K562 treated with DMSO at 1 percent for 4 hours (cell line): ENCODE data around the gene ATP6V1G2. TPM values are rescaled to one million over a fixed set of nuclear protein-coding genes. Genes with fewer than 3 reads are reported as not detected.

Experiments used
- total RNA-seq: library from RNA; unstranded; fragments of 300-600 nt; gene quantifications from 2 replicates; pipeline ENCODE4 v1.2.3, GENCODE V29; 2022; ENCODE audit not compliant: insufficient read depth

Gene ATP6V1G2
- total RNA-seq: not detected in 2 replicates

GRCh38 chr6:31546339-31546957 is at the start of gene ATP6V1G2:
Gene ATP6V1G2 (minus strand): TSS chr6:31546608. CDS start chr6:31546559, 49 bp downstream.

GRCh38 chr6:31586008-31586407 is 39.6 kb upstream of the ATP6V1G2 start, which contains the start of gene LST1:
Gene LST1 (plus strand): TSS chr6:31586277. CDS start chr6:31587300, 1,023 bp downstream.

DNA sequence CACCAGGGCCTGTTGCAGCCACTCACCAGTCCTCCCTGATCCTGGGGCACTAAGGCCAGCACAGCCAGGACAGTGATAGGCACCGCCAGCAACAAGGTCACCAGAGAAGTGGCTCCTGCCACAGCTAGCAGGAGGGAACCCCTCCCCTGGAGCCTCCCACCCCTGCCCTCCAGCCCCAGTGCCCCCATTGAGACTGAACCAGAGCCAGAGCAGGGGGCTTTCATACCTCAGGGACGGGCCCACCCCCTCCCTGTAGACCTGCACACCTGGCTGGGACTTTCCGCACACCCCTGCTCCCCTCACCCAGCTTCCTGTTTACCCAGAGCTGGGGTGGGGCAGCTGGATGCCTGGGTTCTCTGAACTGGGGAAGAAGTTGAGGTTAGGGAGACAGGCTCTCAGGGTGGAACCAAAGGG is 35.8 kb upstream of the ATP6V1G2 start, which contains the start of gene LTB:
Gene LTB, minus strand, starts transcription at position 195 of the 414 bp plus-strand sequence. Its CDS starts 7 bp downstream, at position 188.

GRCh38 chr6:31575335-31575901 is 29.0 kb upstream of the ATP6V1G2 start, which contains the start of gene TNF:
Gene TNF (plus strand): TSS chr6:31575565. CDS start chr6:31575742, 177 bp downstream.

GRCh38 chr6:31572041-31572911 is 25.9 kb upstream of the ATP6V1G2 start, which contains the start of gene LTA:
Gene LTA (plus strand): TSS chr6:31572289. CDS start chr6:31572743, 454 bp downstream.

DNA sequence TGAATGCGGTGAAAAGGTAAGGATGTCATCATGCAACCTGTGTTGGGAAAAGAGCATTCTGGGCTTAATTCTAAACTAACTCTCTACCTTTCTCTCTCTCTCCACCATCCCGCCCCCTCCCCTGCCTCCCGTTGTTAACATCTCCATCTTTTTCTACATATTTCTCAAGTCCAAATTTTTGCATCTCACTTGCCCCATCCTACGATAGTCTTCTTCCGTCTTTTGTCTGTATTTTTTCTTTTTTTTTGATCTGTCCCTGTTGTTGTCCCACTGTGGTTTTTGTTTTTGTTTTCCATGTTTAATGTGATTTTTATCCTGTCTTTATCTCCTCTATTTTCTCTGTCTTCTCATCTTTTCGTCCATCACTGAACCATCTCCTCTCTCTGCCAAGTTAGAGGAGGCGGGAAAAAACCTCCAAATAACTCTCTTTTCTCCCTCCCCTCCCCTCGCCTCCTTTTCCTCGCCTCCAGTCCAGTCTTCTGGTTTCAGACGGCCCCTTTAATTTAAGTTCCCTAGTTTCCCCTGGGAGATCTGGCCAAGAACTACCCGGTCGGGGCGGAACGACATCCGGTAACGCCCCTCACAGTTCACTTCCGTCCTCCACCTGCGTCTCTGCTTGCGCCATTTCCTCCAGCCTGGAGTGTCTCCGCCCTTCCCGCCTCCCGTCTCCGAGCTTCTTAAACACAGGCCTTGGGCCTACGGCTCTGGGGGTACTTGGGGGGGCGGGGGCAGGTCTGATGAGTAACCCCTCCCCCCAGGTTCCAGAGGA is 734 bp upstream of the ATP6V1G2 start, which contains the start of gene NFKBIL1:
Gene NFKBIL1, plus strand, starts transcription at position 651 of the 769 bp plus-strand sequence. Its CDS starts 87 bp downstream, at position 738.

DNA sequence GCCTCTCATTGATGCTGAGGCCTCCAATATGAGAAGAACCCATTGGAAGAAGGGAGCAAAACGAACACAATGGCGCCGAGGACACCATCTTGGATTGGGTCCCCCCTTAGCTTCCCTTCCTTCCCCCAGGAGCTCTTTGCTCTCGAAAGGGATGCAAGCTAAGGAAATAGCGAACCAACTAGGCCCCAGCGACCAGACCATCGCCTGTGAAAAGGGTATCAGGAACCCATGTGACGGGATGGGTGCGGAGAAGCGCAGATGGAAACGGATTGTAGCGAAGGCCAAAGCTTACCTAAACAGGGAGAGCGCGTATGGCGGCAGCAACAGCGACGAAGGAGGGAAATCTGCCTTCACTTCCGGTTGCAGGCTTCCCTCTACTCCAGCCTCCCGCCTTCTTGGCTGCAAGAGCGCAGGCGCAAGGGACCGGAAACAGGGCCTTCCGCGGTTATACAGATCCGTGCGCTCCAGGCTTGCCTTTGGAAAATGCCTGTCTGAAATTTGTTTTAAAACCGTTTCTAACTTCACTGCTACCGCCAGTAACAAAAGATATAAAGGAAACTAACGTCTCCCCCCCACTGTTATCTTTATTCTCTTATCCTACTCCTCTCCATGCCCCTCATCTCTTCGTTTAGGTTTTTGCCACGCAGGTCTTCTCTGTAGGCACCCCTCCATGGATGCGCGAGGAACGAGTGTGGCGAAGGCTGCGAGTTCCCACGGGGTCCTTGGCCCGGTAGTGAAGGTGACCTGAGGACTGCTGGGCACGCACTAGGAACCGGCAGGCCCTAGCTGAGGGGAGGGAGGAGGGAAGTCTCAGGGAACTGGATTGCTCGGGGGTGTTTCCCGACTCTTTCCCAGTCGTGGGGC is 4.5 kb downstream of the ATP6V1G2 start, which contains the start of gene DDX39B:
Gene DDX39B, minus strand, starts transcription at position 346 of the 864 bp plus-strand sequence. CDS start 1,471 bp downstream, outside the sequence.

DNA sequence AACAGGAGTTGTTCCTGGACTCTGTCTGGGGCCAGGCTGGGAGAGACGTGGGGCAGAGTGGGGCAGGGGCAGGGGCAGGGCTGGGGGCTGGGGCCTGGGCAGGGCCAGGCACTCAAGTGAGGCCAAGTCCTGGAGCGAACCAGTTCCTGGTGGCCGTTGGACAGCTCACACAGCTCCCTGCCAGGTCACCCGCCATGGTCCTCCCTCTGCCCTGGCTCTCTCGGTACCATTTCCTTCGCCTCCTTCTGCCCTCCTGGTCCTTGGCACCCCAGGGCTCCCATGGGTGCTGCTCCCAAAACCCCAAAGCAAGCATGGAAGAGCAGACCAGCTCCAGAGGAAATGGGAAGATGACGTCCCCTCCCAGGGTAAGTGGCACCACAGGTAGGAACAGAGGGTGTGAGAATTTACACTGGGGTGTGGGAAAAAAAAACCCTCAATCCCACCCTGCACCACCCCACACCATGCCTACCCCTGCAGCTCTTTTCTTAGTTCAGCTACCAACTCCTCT is 17.5 kb downstream of the ATP6V1G2 start, which contains the start of gene MCCD1:
Gene MCCD1, plus strand, starts transcription at position 142 of the 508 bp plus-strand sequence. Its CDS starts 53 bp downstream, at position 195.

GRCh38 chr6:31497531-31498476 is 48.6 kb downstream of the ATP6V1G2 start, which contains the start of gene MICB:
Gene MICB (plus strand): TSS chr6:31498145. CDS start chr6:31498194, 49 bp downstream.

Other genes starting within 250 kb of the ATP6V1G2 start
- gene HLA-B, start 189.4 kb downstream of the ATP6V1G2 start, total RNA-seq: 3.0 and 3.9 TPM in 2 replicates
- 24.3 and 25.4 TPM in 2 replicates for gene MICA, start 143.0 kb downstream of the ATP6V1G2 start, total RNA-seq
- 20.6 and 25.7 TPM in 2 replicates for gene MICB, start 48.5 kb downstream of the ATP6V1G2 start, total RNA-seq
- gene MCCD1, start 17.6 kb downstream of the ATP6V1G2 start, total RNA-seq: not detected in 2 replicates
- gene DDX39B, start 4.6 kb downstream of the ATP6V1G2 start, total RNA-seq: 175 and 204 TPM in 2 replicates
- gene NFKBIL1, start 1.0 kb upstream of the ATP6V1G2 start, total RNA-seq: 54.0 and 55.3 TPM in 2 replicates
- not detected in 2 replicates for gene LTA, start 25.7 kb upstream of the ATP6V1G2 start, total RNA-seq
- gene TNF, start 29.0 kb upstream of the ATP6V1G2 start, total RNA-seq: 0.39 TPM in 1 of 2 replicates, not detected in the other
- not detected in 2 replicates for gene LTB, start 35.8 kb upstream of the ATP6V1G2 start, total RNA-seq
- 8.0 and 9.8 TPM in 2 replicates for gene LST1, start 39.7 kb upstream of the ATP6V1G2 start, total RNA-seq
- 1.7 TPM in 1 of 2 replicates, not detected in the other for gene NCR3, start 46.4 kb upstream of the ATP6V1G2 start, total RNA-seq
- 26.7 and 27.1 TPM in 2 replicates for gene AIF1, start 68.6 kb upstream of the ATP6V1G2 start, total RNA-seq
- gene PRRC2A, start 74.1 kb upstream of the ATP6V1G2 start, total RNA-seq: 185 and 248 TPM in 2 replicates
- 380 and 409 TPM in 2 replicates for gene BAG6, start 106.1 kb upstream of the ATP6V1G2 start, total RNA-seq
- gene APOM, start 109.3 kb upstream of the ATP6V1G2 start, total RNA-seq: 8.4 and 11.2 TPM in 2 replicates
- 17.7 and 18.6 TPM in 2 replicates for gene C6orf47, start 114.2 kb upstream of the ATP6V1G2 start, total RNA-seq
- gene GPANK1, start 118.4 kb upstream of the ATP6V1G2 start, total RNA-seq: 23.4 and 36.8 TPM in 2 replicates
- gene CSNK2B, start 119.5 kb upstream of the ATP6V1G2 start, total RNA-seq: 613 and 654 TPM in 2 replicates
- 5.0 and 12.4 TPM in 2 replicates for gene LY6G5B, start 123.4 kb upstream of the ATP6V1G2 start, total RNA-seq
- 3.4 TPM in 1 of 2 replicates, not detected in the other for gene LY6G5C, start 134.5 kb upstream of the ATP6V1G2 start, total RNA-seq
- gene ABHD16A, start 156.7 kb upstream of the ATP6V1G2 start, total RNA-seq: 91.1 and 99.5 TPM in 2 replicates
- not detected in 2 replicates for gene LY6G6F, start 160.3 kb upstream of the ATP6V1G2 start, total RNA-seq
- not detected in 2 replicates for gene LY6G6D, start 168.7 kb upstream of the ATP6V1G2 start, total RNA-seq
- not detected in 2 replicates for gene LY6G6C, start 175.1 kb upstream of the ATP6V1G2 start, total RNA-seq
- gene MPIG6B, start 176.8 kb upstream of the ATP6V1G2 start, total RNA-seq: 0.51 TPM in 1 of 2 replicates, not detected in the other
- gene DDAH2, start 182.7 kb upstream of the ATP6V1G2 start, total RNA-seq: 66.8 and 75.1 TPM in 2 replicates
- gene CLIC1, start 189.9 kb upstream of the ATP6V1G2 start, total RNA-seq: 1,213 and 1,370 TPM in 2 replicates
- 22.0 and 30.3 TPM in 2 replicates for gene MSH5, start 193.4 kb upstream of the ATP6V1G2 start, total RNA-seq
- gene SAPCD1, start 216.0 kb upstream of the ATP6V1G2 start, total RNA-seq: 2.6 and 8.2 TPM in 2 replicates
- 5.4 and 5.6 TPM in 2 replicates for gene VWA7, start 230.7 kb upstream of the ATP6V1G2 start, total RNA-seq
- 147 and 165 TPM in 2 replicates for gene VARS1, start 249.1 kb upstream of the ATP6V1G2 start, total RNA-seq